ENCODE results near the gene PIGU. TPM values are rescaled to one million over a fixed set of nuclear protein-coding genes. Genes with fewer than 3 reads are reported as not detected.
"Not testable (repeated sequence)": the region's sequence is repeated elsewhere in the genome, so short reads cannot be mapped to it uniquely, and the experiment has no call there.

Gene PIGU
- total and polyA plus RNA-seq, 9 of the 15 experiments (the other 6 are each of a cell fraction or from before 2014, with no cell fraction given), result 6.5 to 100 (median 28.1) TPM

- not testable (repeated sequence) for H3K9me1 ChIP-seq (ENCODE audit: control insufficient read depth, insufficient read depth, low read length)
Observed at GRCh38 chr20:34664751-34665150, 12.1 kb downstream of the PIGU start.

GRCh38 chr20:34663213-34663943, 13.5 kb downstream of the PIGU start:
- 81% methylated on average over 5 of the region's 5 CpGs for WGBS (ENCODE audit: insufficient coverage, low coverage, missing lambda C conversion rate)
- Histone ChIP-seq H4K20me1 (replicated peaks; ENCODE audit: control insufficient read depth, insufficient read depth, low read length) (no peaks in the 10 kb centered on the region), H3K9ac (ENCODE audit: insufficient read depth in 1 of 2, low read depth in 2 of 2, low read length in 2 of 2) (no peak overlapping the region), H3K9me3 (replicated peaks; ENCODE audit: control insufficient read depth, insufficient read depth, low read depth, low read length) (no peaks in the 10 kb centered on the region), H2AFZ (ENCODE audit: low read depth, low read length) (no peak overlapping the region), H3K79me2 (ENCODE audit: control insufficient read depth, insufficient read depth, low read length) (peaks cover 4% of the 10 kb centered on the region; the same call in 1 of the 3 replicates), H3K27me3 (ENCODE audit: control insufficient read depth in 2 of 2, insufficient read depth in 2 of 2, low read length in 2 of 2) (no peaks in the 10 kb centered on the region), H3K36me3 (ENCODE audit: control insufficient read depth, insufficient read depth, low read length) (no peaks in the 10 kb centered on the region), H3K27ac (ENCODE audit: extremely low read depth, low read depth, low read length) (no peak overlapping the region), H3K4me1 (replicated peaks in 1 of 2; ENCODE audit: control insufficient read depth in 2 of 2, insufficient read depth in 2 of 2, low read length in 2 of 2) (no peaks in the 10 kb centered on the region; a peak in 1 of 5 replicates), H3K9me1 (ENCODE audit: control insufficient read depth, insufficient read depth, low read length) (no peaks in the 10 kb centered on the region), H3K4me2 (ENCODE audit: insufficient read depth, low read length) (no peak overlapping the region), H3K4me3 (no peak overlapping the region)
- ChIA-PET POLR2A (interaction anchor here (1.1 kb wide), 2 partner anchors 12 to 14 kb away, joined by 3 to 4 read pairs; partner anchors contain the start of gene PIGU), CTCF (ENCODE audit: low intra/inter-chr PET ratio) (no interaction called here)
- DNase-seq (ENCODE audit: extremely low read depth in 1 of 4, low spot score in 3 of 4) (no peak), ATAC-seq (no peak), FAIRE-seq (no peak)
- TF ChIP-seq, protein P1, sequence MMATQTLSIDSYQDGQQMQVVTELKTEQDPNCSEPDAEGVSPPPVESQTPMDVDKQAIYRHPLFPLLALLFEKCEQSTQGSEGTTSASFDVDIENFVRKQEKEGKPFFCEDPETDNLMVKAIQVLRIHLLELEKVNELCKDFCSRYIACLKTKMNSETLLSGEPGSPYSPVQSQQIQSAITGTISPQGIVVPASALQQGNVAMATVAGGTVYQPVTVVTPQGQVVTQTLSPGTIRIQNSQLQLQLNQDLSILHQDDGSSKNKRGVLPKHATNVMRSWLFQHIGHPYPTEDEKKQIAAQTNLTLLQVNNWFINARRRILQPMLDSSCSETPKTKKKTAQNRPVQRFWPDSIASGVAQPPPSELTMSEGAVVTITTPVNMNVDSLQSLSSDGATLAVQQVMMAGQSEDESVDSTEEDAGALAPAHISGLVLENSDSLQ (IDR thresholded peaks at IDR 0.05), result no peak
- TF ChIP-seq MAFK (IDR thresholded peaks at IDR 0.05; ENCODE audit: low read length) (no peak), JUND (IDR thresholded peaks at IDR 0.05; ENCODE audit: borderline replicate concordance, low read depth, low read length) (no peak), JUND (tag; IDR thresholded peaks at IDR 0.05; ENCODE audit: borderline replicate concordance, low read depth, low read length) (no peak), ZNF280B (CRISPR knock-in tag; IDR thresholded peaks at IDR 0.05) (no peak), ZNF140 (CRISPR knock-in tag; IDR thresholded peaks at IDR 0.05) (no peak), DPF2 (IDR thresholded peaks at IDR 0.05) (no peak), NFYB (IDR thresholded peaks at IDR 0.05; ENCODE audit: extremely low read depth, insufficient read length) (no peak)
- intact Hi-C loops (cut with micrococcal nuclease) (no loop called here), in situ Hi-C loops (cut with MboI) (no loop called here)
- no TSS peak for BruUV-seq (replicated peaks)

More at GRCh38 chr20:34664751-34665150, 12.1 kb downstream of the PIGU start:
- H3K9me3 ChIP-seq (replicated peaks; ENCODE audit: control insufficient read depth, insufficient read depth, low read depth, low read length); H3K4me2 ChIP-seq (ENCODE audit: insufficient read depth, low read length); H2AFZ ChIP-seq (ENCODE audit: low read depth, low read length); DNase-seq (ENCODE audit: extremely low read depth in 1 of 4, low spot score in 3 of 4); in situ Hi-C loops (cut with MboI); CTCF ChIA-PET (ENCODE audit: low intra/inter-chr PET ratio); H3K27me3 ChIP-seq (ENCODE audit: control insufficient read depth in 2 of 2, insufficient read depth in 2 of 2, low read length in 2 of 2); FAIRE-seq; H3K4me3 ChIP-seq; BruUV-seq (replicated peaks); H3K27ac ChIP-seq (ENCODE audit: extremely low read depth, low read depth, low read length); intact Hi-C loops (cut with micrococcal nuclease); H3K9ac ChIP-seq (ENCODE audit: insufficient read depth in 1 of 2, low read depth in 2 of 2, low read length in 2 of 2); H3K79me2 ChIP-seq (ENCODE audit: control insufficient read depth, insufficient read depth, low read length); H4K20me1 ChIP-seq (replicated peaks; ENCODE audit: control insufficient read depth, insufficient read depth, low read length); ATAC-seq; H3K4me1 ChIP-seq (replicated peaks in 1 of 2; ENCODE audit: control insufficient read depth in 2 of 2, insufficient read depth in 2 of 2, low read length in 2 of 2); H3K36me3 ChIP-seq (ENCODE audit: control insufficient read depth, insufficient read depth, low read length): not testable (repeated sequence)
- POLR2A ChIA-PET, result interaction anchor here (0.6 to 1.1 kb wide), 3 partner anchors 13 to 1096 kb away, joined by 3 to 4 read pairs (median 3); partner anchors contain the start of gene PIGU
- WGBS (ENCODE audit: insufficient coverage, low coverage, missing lambda C conversion rate), result 97% methylated on average over 7 of the region's 7 CpGs

Data from K562 (cell line).